DMS79 treated with DMSO at 0.1 percent for 48 hours (cell line): Measurements from ENCODE around the gene FNTB.
A peak's percentile ranks its signal among the peaks of the same experiment; 100 is the strongest.

Source experiments
- DNase-seq: peaks from one replicate; lab custom pipeline; 2025; lab: John Stamatoyannopoulos, UW

Gene FNTB

GRCh38 chr14:64986648-64987437, at the start of gene FNTB:
TSS of gene FNTB (plus strand) at chr14:64986895. CDS start at chr14:64986954, 59 bp downstream.
- DNase-seq = peak; percentile 100

GRCh38 chr14:64937171-64937820, 49.4 kb upstream of the FNTB start:
- DNase-seq = no peak

- DNase-seq = no peak
These were observed 48.9 kb upstream of the FNTB start for GRCh38 chr14:64937821-64938193.

GRCh38 chr14:64938972-64939816, 47.5 kb upstream of the FNTB start:
- no peak for DNase-seq

- DNase-seq = no peak
These were observed 46.9 kb upstream of the FNTB start for GRCh38 chr14:64939817-64940190.

GRCh38 chr14:64940336-64940910, 46.3 kb upstream of the FNTB start:
- DNase-seq = peak; percentile 82

GRCh38 chr14:64942531-64943111, 44.1 kb upstream of the FNTB start, which contains the start of gene GPX2:
TSS of gene GPX2 (minus strand) at chr14:64942745. CDS start at chr14:64942726, 19 bp downstream.
- DNase-seq = peak; percentile 100

GRCh38 chr14:64943556-64943955, 43.1 kb upstream of the FNTB start:
- DNase-seq = no peak

- no peak for DNase-seq
These were observed 42.7 kb upstream of the FNTB start for GRCh38 chr14:64944041-64944440.

- no peak for DNase-seq
These were observed 41.8 kb upstream of the FNTB start for GRCh38 chr14:64944861-64945260.

GRCh38 chr14:64945431-64946178, 41.1 kb upstream of the FNTB start:
- no peak for DNase-seq

GRCh38 chr14:64946310-64947045, 40.2 kb upstream of the FNTB start:
- no peak for DNase-seq

GRCh38 chr14:64947710-64948611, 38.7 kb upstream of the FNTB start:
- no peak for DNase-seq

- no peak for DNase-seq
These were observed 38.0 kb upstream of the FNTB start for GRCh38 chr14:64948612-64949210.

GRCh38 chr14:64950889-64951288, 35.8 kb upstream of the FNTB start:
- no peak for DNase-seq

GRCh38 chr14:64951291-64951690, 35.4 kb upstream of the FNTB start:
- DNase-seq = no peak

- DNase-seq = no peak
These were observed 35.0 kb upstream of the FNTB start for GRCh38 chr14:64951724-64952123.

- DNase-seq = no peak
These were observed 33.9 kb upstream of the FNTB start for GRCh38 chr14:64952598-64953309.
